ENCODE data around the gene SLC2A5.
"Not testable (repeated sequence)": the region's sequence is repeated elsewhere in the genome, so short reads cannot be mapped to it uniquely, and the experiment has no call there.

The SLC2A5 gene

GRCh38 chr1:9035226-9035625 lies 34.2 kb downstream of the SLC2A5 start:
- FAIRE-seq (no peak), DNase-seq (ENCODE audit: insufficient read length, low spot score) (no peak)
- TF ChIP-seq CTCF (IDR thresholded peaks at IDR 0.05; ENCODE audit: insufficient read depth, missing control alignments) = no peak

GRCh38 chr1:9033363-9033762 lies 36.1 kb downstream of the SLC2A5 start:
- FAIRE-seq (no peak), DNase-seq (ENCODE audit: insufficient read length, low spot score) (no peak)
- TF ChIP-seq CTCF (IDR thresholded peaks at IDR 0.05; ENCODE audit: insufficient read depth, missing control alignments) = no peak

GRCh38 chr1:9031484-9032259 lies 37.8 kb downstream of the SLC2A5 start:
- no peak for TF ChIP-seq CTCF (IDR thresholded peaks at IDR 0.05; ENCODE audit: insufficient read depth, missing control alignments)
- FAIRE-seq (no peak), DNase-seq (ENCODE audit: insufficient read length, low spot score) (no peak)

DNA sequence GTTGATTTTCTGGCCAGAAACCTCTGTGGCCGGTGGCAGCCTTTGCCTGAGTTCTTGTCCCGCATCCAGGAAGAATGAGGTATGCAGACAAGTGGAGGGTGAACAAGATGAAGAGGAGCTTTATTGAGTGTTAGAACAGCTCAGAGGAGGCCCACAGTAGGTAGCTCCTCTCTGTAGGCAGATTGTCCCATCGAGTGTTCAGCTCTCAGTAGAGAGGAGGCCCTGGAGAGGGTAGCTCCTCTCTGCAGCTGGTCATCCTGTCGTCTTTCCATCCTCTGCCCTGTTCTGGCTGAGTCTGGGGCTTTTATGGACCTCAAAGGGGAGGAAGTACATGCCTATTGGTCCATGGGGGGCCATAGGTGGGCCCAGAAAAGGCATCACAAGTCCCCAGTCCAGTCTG lies 38.4 kb downstream of the SLC2A5 start:
- not testable (repeated sequence) for FAIRE-seq; DNase-seq (ENCODE audit: insufficient read length, low spot score)

- TF ChIP-seq CTCF (IDR thresholded peaks at IDR 0.05; ENCODE audit: insufficient read depth, missing control alignments) = no peak
- DNase-seq (ENCODE audit: insufficient read length, low spot score) (no peak), FAIRE-seq (no peak)
Observed at GRCh38 chr1:9028921-9029705, 40.3 kb downstream of the SLC2A5 start.

- FAIRE-seq = no peak
- no peak for DNase-seq (ENCODE audit: insufficient read length, low spot score)
- TF ChIP-seq CTCF (IDR thresholded peaks at IDR 0.05; ENCODE audit: insufficient read depth, missing control alignments) = no peak
Observed at GRCh38 chr1:9027307-9027706, 42.1 kb downstream of the SLC2A5 start.

- TF ChIP-seq CTCF (IDR thresholded peaks at IDR 0.05; ENCODE audit: insufficient read depth, missing control alignments) = no peak
- DNase-seq (ENCODE audit: insufficient read length, low spot score) (no peak), FAIRE-seq (no peak)
Observed at GRCh38 chr1:9025449-9025848, 44.0 kb downstream of the SLC2A5 start.

Measured in D721Med (cell line).